Measurements from ENCODE around the gene LILRA6.
"Not testable (repeated sequence)": the region's sequence is repeated elsewhere in the genome, so short reads cannot be mapped to it uniquely, and the experiment has no call there.

LILRA6 gene

DNA sequence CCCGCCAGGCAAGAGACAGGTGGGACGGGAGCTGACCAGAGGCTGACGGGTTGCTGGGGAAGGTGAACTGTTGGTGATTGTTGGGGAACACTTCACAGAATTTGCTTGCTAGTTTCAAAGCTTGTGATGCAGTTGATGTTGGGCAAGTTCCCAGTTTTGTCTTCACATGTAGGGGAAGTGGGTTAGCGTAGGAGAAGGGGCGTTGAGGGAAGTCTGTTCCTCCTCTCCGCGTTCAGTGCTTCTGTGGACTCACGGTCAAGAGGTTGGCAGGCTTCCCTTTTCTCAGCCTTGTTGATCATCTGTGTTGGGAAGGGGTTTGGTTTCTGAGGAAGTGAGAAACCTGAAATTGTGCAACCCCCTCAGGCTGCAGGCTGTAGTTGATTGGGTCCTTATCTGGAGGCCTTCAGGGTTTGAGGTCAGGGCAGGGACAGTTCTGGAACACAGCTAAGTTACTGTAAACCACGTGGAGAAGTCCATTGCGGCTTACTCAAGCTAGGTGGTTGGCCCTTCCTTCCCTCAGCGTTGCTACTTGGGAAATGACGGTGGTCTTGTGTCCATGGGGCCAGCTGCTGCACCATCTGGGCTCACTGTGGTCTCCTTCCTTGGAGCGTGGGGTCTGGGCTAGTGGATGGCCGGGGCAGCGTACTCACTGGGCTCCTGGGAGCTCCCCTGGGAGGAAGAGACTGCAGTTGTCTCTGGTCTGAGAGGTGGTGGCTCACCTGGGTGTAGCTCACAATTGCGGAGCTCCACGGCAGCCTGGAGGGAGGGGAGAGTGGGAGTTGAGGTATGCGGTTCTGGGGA is 34.4 kb downstream of the LILRA6 start:
- Mint-ChIP-seq H3K36me3 (peaks cover 76% of the 10 kb centered on the region), H3K4me1 (peaks cover 82% of the 10 kb centered on the region), H3K9me3 (no peaks in the 10 kb centered on the region), H3K27ac (peak overlapping the region; percentile 83), H3K4me3 (peak overlapping the region; percentile 53), H3K27me3 (no peaks in the 10 kb centered on the region)
- ATAC-seq: peak; percentile 84

GRCh38 chr19:54207676-54207982 is 35.0 kb downstream of the LILRA6 start:
- Mint-ChIP-seq H3K9me3 (no peaks in the 10 kb centered on the region), H3K4me3 (peak overlapping the region; percentile 53), H3K36me3 (peaks cover 76% of the 10 kb centered on the region), H3K27me3 (no peaks in the 10 kb centered on the region), H3K27ac (peak overlapping the region; percentile 83), H3K4me1 (peaks cover 87% of the 10 kb centered on the region)
- ATAC-seq: no peak

DNA sequence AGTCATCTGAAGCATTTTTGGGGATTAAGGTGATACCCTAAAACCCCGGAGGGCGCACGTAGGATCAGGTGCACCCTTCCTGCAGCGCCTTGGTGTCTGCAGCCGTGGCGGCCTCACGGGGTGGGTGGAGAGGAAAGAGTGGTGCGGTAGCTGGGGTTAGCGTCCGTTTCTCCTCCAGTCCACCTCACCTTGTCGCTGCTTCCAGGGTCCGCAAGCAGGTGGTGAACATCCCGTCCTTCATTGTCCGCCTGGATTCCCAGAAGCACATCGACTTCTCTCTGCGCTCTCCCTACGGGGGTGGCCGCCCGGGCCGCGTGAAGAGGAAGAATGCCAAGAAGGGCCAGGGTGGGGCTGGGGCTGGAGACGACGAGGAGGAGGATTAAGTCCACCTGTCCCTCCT is 35.4 kb downstream of the LILRA6 start:
- peak overlapping the region; percentile 53 for H3K4me3 Mint-ChIP-seq
- H3K9me3 Mint-ChIP-seq, ATAC-seq, H3K27me3 Mint-ChIP-seq: not testable (repeated sequence)
- H3K4me1 Mint-ChIP-seq: peaks cover 92% of the 10 kb centered on the region
- peaks cover 78% of the 10 kb centered on the region for H3K36me3 Mint-ChIP-seq
- H3K27ac Mint-ChIP-seq: peak overlapping the region; percentile 83

DNA sequence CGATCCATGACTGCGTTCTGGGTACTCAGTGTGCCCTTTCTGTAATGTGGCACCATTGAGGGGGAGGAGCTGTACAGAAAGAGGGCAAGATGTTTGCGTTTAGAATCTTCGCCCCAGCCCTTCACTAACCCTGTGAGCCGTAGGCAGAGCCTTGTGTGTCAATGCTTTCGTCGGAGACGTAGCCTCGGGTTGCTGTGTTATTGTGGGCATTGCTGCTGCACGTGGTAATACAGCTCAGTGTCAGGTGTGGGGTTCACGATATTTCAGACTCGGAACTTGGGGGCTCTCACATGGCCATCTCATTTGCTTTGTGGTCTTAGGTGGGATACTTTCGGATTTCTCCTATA is 35.8 kb downstream of the LILRA6 start:
- no peak for ATAC-seq
- peak overlapping the region; percentile 53 for H3K4me3 Mint-ChIP-seq
- H3K27me3 Mint-ChIP-seq: no peaks in the 10 kb centered on the region
- H3K27ac Mint-ChIP-seq: peak overlapping the region; percentile 83
- peaks cover 82% of the 10 kb centered on the region for H3K36me3 Mint-ChIP-seq
- H3K4me1 Mint-ChIP-seq: peaks cover 96% of the 10 kb centered on the region
- H3K9me3 Mint-ChIP-seq: no peaks in the 10 kb centered on the region

- Mint-ChIP-seq H3K4me3 (peak overlapping the region; percentile 53), H3K36me3 (peaks cover 85% of the 10 kb centered on the region), H3K9me3 (no peaks in the 10 kb centered on the region), H3K4me1 (peaks cover 98% of the 10 kb centered on the region), H3K27me3 (no peaks in the 10 kb centered on the region), H3K27ac (peak overlapping the region; percentile 83)
- ATAC-seq: no peak
Measured at GRCh38 chr19:54206030-54206830, 36.4 kb downstream of the LILRA6 start.

GRCh38 chr19:54204767-54205468 is 37.7 kb downstream of the LILRA6 start:
- peaks cover 84% of the 10 kb centered on the region for H3K4me1 Mint-ChIP-seq
- H3K4me3 Mint-ChIP-seq: peak overlapping the region; percentile 58
- no peaks in the 10 kb centered on the region for H3K27me3 Mint-ChIP-seq
- no peaks in the 10 kb centered on the region for H3K9me3 Mint-ChIP-seq
- H3K36me3 Mint-ChIP-seq: peaks cover 81% of the 10 kb centered on the region
- no peak for ATAC-seq
- H3K27ac Mint-ChIP-seq: peak overlapping the region; percentile 60

DNA sequence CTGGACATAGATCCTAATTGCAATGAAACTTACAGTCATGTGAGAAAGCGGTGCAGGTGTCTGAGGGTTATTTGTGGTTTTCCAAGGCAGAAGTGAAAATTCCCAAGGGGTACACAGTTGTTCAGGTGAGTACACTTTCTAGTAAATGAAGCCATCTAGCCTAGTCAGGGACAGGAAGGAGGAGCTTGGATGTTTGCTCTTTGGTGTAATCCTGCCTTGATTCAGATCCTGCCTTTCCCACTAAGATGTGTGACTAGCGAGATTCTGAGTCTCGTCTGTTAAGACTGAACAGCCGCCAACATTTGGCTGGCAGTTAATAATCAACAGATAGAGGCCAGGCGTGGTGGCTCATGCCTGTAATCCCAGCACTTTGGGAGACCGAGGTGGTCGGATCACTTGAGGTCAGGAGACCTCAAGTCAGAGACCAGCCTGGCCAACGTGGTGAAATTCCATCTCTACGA is 39.4 kb downstream of the LILRA6 start:
- H3K4me1 Mint-ChIP-seq: peaks cover 73% of the 10 kb centered on the region
- no peak for ATAC-seq
- H3K27ac Mint-ChIP-seq: peak overlapping the region; percentile 60
- H3K9me3 Mint-ChIP-seq: no peaks in the 10 kb centered on the region
- peaks cover 72% of the 10 kb centered on the region for H3K36me3 Mint-ChIP-seq
- H3K27me3 Mint-ChIP-seq: no peaks in the 10 kb centered on the region
- H3K4me3 Mint-ChIP-seq: peak overlapping the region; percentile 97

GRCh38 chr19:54201980-54202379 is 40.6 kb downstream of the LILRA6 start:
- Mint-ChIP-seq H3K27ac (peak overlapping the region; percentile 95), H3K27me3 (no peaks in the 10 kb centered on the region), H3K4me1 (peaks cover 61% of the 10 kb centered on the region), H3K4me3 (peak overlapping the region; percentile 97), H3K9me3 (no peaks in the 10 kb centered on the region), H3K36me3 (peaks cover 61% of the 10 kb centered on the region)
- no peak for ATAC-seq

- H3K27ac Mint-ChIP-seq: peak overlapping the region; percentile 95
- ATAC-seq: no peak
- H3K4me1 Mint-ChIP-seq: peaks cover 54% of the 10 kb centered on the region
- H3K27me3 Mint-ChIP-seq: no peaks in the 10 kb centered on the region
- H3K4me3 Mint-ChIP-seq: peak overlapping the region; percentile 97
- no peaks in the 10 kb centered on the region for H3K9me3 Mint-ChIP-seq
- peaks cover 54% of the 10 kb centered on the region for H3K36me3 Mint-ChIP-seq
Measured at GRCh38 chr19:54201172-54201701, 41.4 kb downstream of the LILRA6 start.

DNA sequence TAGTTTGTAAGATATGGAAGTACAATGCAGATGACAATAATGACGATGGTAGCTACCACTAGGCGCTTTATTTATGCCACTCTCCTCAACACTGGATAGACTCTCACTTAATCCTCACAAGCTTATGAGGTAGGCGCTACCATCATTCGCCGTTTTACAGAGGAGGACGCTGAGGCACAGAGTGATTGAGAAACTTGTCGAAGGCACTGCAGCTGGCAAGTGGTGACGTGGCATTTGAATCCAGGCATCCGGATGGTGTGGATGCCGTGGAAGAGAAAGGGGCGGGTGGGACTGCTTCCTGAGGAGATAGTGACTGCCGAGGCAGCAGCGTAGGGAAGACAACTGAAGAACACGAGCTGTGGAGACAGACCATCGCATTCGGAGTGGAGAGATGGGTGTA is 43.2 kb downstream of the LILRA6 start:
- ATAC-seq: no peak
- Mint-ChIP-seq H3K27me3 (no peaks in the 10 kb centered on the region), H3K9me3 (no peaks in the 10 kb centered on the region), H3K27ac (peak overlapping the region; percentile 95), H3K36me3 (peaks cover 48% of the 10 kb centered on the region), H3K4me3 (peak overlapping the region; percentile 70), H3K4me1 (peaks cover 36% of the 10 kb centered on the region)

DNA sequence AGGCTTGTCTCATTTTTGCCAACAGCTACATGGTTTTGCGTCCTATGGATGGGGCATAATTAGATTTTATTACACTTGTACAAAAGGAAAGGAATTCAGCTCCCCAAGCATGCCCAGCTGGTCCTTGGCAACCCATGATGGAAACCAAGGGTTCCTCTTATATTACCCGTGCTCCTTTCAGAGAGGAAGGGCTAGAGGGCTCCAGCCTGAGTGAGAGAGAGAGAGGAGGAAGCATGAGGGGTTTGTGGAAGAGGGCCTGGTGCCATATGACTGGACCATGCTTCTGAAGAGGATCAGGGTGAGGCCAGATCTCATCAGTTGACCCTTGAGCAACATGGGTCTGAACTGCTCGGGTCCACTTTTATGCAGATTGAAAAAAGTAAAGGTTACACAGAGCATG is 45.5 kb downstream of the LILRA6 start:
- Mint-ChIP-seq H3K4me3 (no peak overlapping the region), H3K27me3 (no peaks in the 10 kb centered on the region), H3K36me3 (peaks cover 34% of the 10 kb centered on the region), H3K9me3 (no peaks in the 10 kb centered on the region), H3K27ac (no peak overlapping the region), H3K4me1 (peaks cover 26% of the 10 kb centered on the region)
- no peak for ATAC-seq

GRCh38 chr19:54196536-54196935 is 46.1 kb downstream of the LILRA6 start:
- H3K4me1 Mint-ChIP-seq: peaks cover 26% of the 10 kb centered on the region
- H3K27ac Mint-ChIP-seq: no peak overlapping the region
- H3K9me3 Mint-ChIP-seq: no peaks in the 10 kb centered on the region
- H3K36me3 Mint-ChIP-seq: peaks cover 29% of the 10 kb centered on the region
- H3K4me3 Mint-ChIP-seq: no peak overlapping the region
- no peaks in the 10 kb centered on the region for H3K27me3 Mint-ChIP-seq
- ATAC-seq: no peak

DNA sequence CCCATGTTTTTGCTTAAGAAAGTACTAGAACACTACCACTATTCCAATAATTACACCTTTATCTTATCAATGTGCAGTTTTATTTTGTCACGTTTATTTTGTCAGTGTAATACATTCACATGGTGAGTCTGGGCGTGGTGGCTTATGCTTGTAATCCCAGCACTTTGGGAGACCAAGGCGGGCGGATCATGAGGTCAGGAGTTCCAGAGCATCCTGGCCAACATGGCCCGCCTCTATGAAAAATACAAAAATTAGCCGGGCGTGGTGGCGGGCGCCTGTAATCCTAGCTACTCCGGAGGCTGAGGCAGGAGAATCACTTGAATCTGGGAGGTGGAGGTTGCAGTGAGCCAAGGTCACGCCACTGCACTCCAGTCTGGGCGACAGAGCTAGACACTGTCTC is 48.1 kb downstream of the LILRA6 start:
- peaks cover 24% of the 10 kb centered on the region for H3K4me1 Mint-ChIP-seq
- not testable (repeated sequence) for H3K27me3 Mint-ChIP-seq, ATAC-seq, H3K9me3 Mint-ChIP-seq, H3K27ac Mint-ChIP-seq, H3K4me3 Mint-ChIP-seq
- H3K36me3 Mint-ChIP-seq: peaks cover 18% of the 10 kb centered on the region

- ATAC-seq: no peak
- Mint-ChIP-seq H3K9me3 (no peaks in the 10 kb centered on the region), H3K27me3 (no peaks in the 10 kb centered on the region), H3K27ac (no peak overlapping the region), H3K36me3 (peaks cover 18% of the 10 kb centered on the region), H3K4me1 (peaks cover 29% of the 10 kb centered on the region), H3K4me3 (no peak overlapping the region)
Measured at GRCh38 chr19:54193011-54193410, 49.6 kb downstream of the LILRA6 start.

DNA sequence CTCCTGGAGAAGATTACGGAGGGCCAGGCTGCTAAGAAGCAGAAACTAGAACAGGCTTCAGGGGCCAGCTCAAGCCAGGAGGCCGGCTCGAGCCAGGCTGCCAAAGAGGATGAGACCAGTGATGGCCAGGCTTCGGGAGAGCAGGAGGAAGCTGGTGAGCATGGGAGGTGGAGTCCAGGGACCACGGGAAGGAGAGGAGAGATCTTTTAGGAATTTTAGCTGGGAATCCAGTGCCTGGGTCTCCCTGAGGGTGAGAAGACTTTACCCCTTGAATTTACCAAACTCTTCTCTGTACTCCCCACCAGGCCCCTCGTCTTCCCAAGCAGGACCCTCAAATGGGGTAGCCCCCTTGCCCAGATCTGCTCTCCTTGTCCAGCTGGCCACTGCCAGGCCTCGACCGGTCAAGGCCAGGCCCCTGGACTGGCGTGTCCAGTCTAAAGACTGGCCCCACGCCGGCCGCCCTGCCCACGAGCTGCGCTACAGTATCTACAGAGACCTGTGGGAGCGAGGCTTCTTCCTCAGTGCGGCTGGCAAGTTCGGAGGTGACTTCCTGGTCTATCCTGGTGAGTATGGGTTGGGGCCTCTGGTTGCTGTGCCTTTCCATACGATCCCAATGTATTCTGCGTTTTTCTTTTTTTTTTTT is 50.7 kb downstream of the LILRA6 start:
- no peaks in the 10 kb centered on the region for H3K27me3 Mint-ChIP-seq
- peaks cover 39% of the 10 kb centered on the region for H3K4me1 Mint-ChIP-seq
- H3K9me3 Mint-ChIP-seq: no peaks in the 10 kb centered on the region
- H3K27ac Mint-ChIP-seq: peak overlapping the region; percentile 96
- peaks cover 18% of the 10 kb centered on the region for H3K36me3 Mint-ChIP-seq
- ATAC-seq: no peak
- peak overlapping the region; percentile 87 for H3K4me3 Mint-ChIP-seq
